K562 (cell line): Measurements from ENCODE around the gene CD55. TPM values are rescaled to one million over a fixed set of nuclear protein-coding genes. Genes with fewer than 3 reads are reported as not detected.

ENCODE experiments used
- ETS1 ChIP-seq: conservative IDR thresholded peaks from 2 replicates; pipeline ENCODE4 v1.6.1; 2011; ENCODE audit warnings: low read depth, mild to moderate bottlenecking, low read length; ENCODE audit not compliant: control insufficient read depth
- FOXJ2 ChIP-seq: fragments of 200-800 bp; sonication (Bioruptor generic); IDR thresholded peaks from 2 replicates; pipeline ENCODE4 v1.6.1; 2016; ENCODE audit warnings: missing genetic modification characterization, missing compliant biosample characterization
- FUS ChIP-seq: fragments of 200-400 bp; formaldehyde crosslinking; optimal IDR thresholded peaks from 2 replicates; pipeline ENCODE3; 2017; ENCODE audit warnings: low read depth, low read length
- GABPA ChIP-seq: fragments of 200-800 bp; sonication (Bioruptor generic); conservative IDR thresholded peaks from 2 replicates; pipeline ENCODE4 v1.6.1; 2016; ENCODE audit warnings: low read depth, missing genetic modification characterization, missing compliant biosample characterization
- HNRNPLL ChIP-seq: fragments of 200-400 bp; formaldehyde crosslinking; IDR thresholded peaks from 2 replicates; pipeline ENCODE4 v1.6.1; 2017; ENCODE audit warnings: low read length, low read depth, mild to moderate bottlenecking; ENCODE audit not compliant: poor library complexity, severe bottlenecking
- KDM1A ChIP-seq, 2 experiments: fragments of 450-650 bp; IDR thresholded peaks; 2 replicates each; pipeline ENCODE4 v1.6.1; 2016; ENCODE audit warnings: mild to moderate bottlenecking in 2 of 2
- RFX1 ChIP-seq: fragments of 450-650 bp; IDR thresholded peaks from 2 replicates; pipeline ENCODE4 v1.6.1; 2016; ENCODE audit warnings: mild to moderate bottlenecking, moderate library complexity
- SLC30A9 ChIP-seq: fragments of 250-450 bp; sonication (Bioruptor Pico); IDR thresholded peaks from 2 replicates; pipeline ENCODE4 v1.8.0; 2022; ENCODE audit warnings: mild to moderate bottlenecking, moderate library complexity
- SP1 ChIP-seq: sonication (generic); formaldehyde crosslinking; IDR thresholded peaks from 2 replicates; pipeline ENCODE4 v1.8.1; 2022; ENCODE audit warnings: mild to moderate bottlenecking, missing genetic modification reagents
- ZNF184 ChIP-seq: sonication (generic); formaldehyde crosslinking; IDR thresholded peaks from 2 replicates; pipeline ENCODE4 v1.5.0; 2020; ENCODE audit warnings: missing genetic modification reagents
- polyA plus RNA-seq, 8 experiments: library from polyadenylated mRNA; depleted of rRNA in 4 of 8; stranded (reverse) in 5 of 8; unstranded in 3 of 8; fragments of >200 nt; fragmentation: Nextera tagmentation in 2 of 8; fragmentation: Illumina TruSeq in 1 of 8; extraction: Ambion mirVana in 2 of 8; extraction: Trizol in 1 of 8; gene quantifications; 2 replicates each; pipeline versions ENCODE4 v1.2.1 to v1.2.3, GENCODE V29; 2011 to 2014; ENCODE audit warnings: inconsistent platforms in 1 of 8, missing spikeins in 1 of 8
- total RNA-seq, 7 experiments: library from RNA; depleted of rRNA in 6 of 7; stranded (reverse); fragments of >200 nt in 6 of 7; fragmentation: Illumina TruSeq in 2 of 7; extraction: Trizol in 2 of 7; gene quantifications; 2 replicates each; pipeline versions ENCODE4 v1.2.1 to v1.2.3, GENCODE V29; 2011 to 2021; ENCODE audit warnings: low replicate concordance in 1 of 7
- TF ChIP-seq, protein P1 (sequence below): sonication (generic); IDR thresholded peaks from 2 replicates; pipeline ENCODE4 v1.6.1; 2016

The CD55 gene
- total and polyA plus RNA-seq, 9 of the 15 experiments (the other 6 are each of a cell fraction or from before 2014, with no cell fraction given), result 17.7 to 150 (median 97.0) TPM

DNA sequence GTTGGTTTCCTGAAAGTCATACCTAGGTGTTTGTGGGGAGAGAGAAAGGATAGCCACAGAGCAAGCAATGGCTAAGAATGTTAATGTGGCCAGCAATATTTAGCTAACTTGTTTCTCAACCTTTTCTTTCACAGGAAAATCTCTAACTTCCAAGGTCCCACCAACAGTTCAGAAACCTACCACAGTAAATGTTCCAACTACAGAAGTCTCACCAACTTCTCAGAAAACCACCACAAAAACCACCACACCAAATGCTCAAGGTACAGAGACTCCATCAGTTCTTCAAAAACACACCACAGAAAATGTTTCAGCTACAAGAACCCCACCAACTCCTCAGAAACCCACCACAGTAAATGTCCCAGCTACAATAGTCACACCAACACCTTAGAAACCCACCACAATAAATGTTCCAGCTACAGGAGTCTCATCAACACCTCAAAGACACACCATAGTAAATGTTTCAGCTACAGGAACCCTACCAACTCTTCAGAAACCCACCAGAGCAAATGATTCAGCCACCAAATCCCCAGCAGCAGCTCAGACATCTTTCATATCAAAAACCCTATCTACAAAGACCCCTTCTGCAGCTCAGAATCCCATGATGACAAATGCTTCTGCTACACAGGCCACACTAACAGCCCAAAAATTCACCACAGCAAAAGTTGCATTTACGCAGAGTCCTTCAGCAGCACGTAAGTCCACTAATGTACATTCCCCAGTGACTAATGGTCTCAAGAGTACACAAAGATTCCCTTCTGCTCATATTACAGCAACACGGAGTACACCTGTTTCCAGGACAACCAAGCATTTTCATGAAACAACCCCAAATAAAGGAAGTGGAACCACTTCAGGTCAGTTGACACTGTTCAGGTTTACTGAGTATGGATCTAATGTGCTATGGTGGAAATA is 15.3 kb downstream of the CD55 start (continued):
- TF ChIP-seq ZNF184 (no peak), FUS (no peak), KDM1A (IDR thresholded peaks at IDR 0.05) (peak in 1 of 2 experiments; percentile 26; a peak in 1 of 4 replicates), SP1 (peak; percentile 41; the same call in 1 of the 2 replicates), HNRNPLL (no peak), FOXJ2 (tag) (peak; percentile 88), SLC30A9 (CRISPR knock-in tag) (no peak), ETS1 (no peak), GABPA (no peak), RFX1 (peak; percentile 75)
- TF ChIP-seq, protein P1, sequence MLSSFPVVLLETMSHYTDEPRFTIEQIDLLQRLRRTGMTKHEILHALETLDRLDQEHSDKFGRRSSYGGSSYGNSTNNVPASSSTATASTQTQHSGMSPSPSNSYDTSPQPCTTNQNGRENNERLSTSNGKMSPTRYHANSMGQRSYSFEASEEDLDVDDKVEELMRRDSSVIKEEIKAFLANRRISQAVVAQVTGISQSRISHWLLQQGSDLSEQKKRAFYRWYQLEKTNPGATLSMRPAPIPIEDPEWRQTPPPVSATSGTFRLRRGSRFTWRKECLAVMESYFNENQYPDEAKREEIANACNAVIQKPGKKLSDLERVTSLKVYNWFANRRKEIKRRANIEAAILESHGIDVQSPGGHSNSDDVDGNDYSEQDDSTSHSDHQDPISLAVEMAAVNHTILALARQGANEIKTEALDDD, result no peak
- TF ChIP-seq, all 486 proteins: peak for 12
